ENCODE data around the gene DUSP22.

The DUSP22 gene

DNA sequence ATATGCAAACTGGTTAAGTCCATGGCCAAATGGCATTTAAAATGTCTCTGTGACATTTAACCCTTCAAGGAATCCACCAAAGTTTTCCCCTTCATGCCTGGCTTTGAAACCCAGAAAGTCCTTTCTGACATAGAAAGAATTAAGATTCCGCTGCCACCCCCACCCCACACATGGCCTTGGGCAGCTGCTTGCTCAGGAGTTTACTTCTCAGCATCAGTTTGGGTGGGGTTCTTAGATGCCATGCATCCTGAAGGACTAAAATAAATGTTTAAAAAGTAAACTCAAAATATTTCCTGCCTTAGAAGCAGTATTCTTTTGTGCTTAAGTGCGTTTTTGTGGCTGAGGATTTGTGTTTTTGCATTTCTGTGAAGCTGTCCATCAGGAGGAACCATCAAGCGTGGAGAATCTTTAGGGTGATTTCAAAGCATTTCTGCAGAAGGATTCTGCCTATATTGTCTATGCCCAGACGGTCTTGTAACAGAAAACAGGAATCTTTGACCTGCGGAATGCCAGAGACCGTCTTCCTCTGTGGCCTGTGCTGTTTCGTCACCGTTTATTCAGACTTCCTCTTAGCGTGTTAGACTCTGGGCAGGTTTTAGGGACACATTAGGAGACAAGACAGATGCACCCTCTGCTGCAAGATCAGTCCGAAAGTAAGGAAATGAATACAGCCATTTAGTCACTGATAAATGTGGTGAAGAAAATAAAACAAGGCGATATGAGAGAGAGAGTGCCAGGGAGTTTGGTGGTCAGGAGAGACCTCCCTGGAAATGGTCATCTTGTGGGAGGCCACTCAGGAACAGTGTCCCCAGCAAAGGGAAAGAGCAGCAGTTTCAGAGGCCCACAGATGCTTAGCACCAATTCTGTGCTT is 6.2 kb downstream of the DUSP22 start:
- DNase-seq = no peak

DNA sequence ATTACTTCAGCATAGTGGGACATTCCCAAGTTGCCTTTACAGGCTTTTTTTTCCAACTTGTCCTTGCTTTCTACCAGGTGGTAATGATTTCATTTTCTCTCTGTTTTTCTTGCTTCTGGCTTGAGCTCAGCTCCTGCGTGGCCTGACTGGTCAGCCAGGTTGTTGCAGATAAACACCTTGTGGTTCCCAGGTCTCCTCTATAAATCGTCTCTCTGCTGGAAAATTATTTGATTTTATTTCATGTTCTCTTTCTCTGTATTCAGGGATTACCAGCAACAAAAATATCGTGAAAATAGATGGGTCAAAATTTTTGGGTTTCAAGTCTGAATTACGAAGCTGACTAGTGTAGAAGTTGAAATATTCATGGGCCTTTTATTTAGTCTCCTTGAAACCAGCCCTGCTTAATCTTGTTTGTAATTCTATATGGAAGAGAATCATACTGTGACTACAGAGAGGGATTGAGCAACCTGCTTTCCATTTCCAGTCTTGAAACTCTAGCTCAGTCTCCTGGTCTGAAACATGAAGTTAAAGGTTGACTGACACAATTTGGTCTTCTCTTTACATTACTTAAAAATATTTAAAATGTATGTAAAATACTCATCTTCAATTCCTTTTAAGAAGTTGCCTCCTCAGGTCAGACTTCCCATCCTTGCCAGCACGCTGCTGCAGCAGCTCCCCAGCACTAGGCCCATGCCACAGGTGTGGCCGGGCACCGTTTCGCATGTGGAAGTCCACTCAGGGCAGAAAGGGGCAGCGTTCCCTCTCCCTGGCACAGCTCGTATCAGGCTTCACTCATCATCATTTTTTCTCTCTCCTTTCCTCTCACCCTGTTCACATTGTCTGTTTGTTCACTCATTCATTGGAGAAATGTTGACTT is 7.1 kb downstream of the DUSP22 start:
- no peak for DNase-seq

DNA sequence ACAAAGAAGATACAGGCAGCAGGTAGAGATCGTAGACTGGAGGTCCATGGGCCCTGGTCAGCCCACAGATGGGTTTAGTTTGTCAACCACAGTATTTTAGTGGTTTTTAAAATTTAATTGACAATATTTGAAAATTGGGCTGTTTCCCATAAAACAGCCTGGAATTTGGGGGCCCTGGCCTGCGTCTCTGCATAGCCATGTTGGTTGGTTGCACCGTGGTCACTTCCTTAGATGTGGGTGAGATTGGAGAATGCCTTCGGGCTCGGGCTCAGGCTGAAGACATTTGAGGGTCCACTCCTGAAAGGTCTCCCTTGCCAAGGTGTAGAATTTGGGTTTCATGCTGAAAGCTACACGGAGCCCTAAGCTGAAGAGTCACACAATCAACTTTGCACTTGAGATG is 7.7 kb downstream of the DUSP22 start:
- no peak for DNase-seq

GRCh38 chr6:300494-301198 is 8.4 kb downstream of the DUSP22 start:
- no peak for DNase-seq

DNA sequence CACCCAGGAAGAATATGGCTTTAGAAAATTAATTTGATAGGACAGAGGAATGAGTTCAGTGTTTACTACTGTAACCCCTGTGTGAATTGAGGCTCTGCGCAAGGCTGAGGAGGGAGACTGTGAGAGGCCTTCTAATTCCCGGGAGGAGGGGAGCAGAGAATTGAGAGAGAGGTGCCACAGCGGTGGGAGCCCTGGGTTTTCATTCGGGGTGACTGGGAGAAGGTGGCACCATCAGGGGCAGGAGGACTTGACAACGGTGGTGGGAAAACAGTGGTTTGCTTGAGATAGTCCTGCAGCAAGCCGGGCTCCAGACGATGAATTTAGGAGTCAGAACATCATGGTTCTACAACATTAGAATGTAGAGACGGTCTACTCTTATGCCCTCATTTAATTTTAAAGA is 9.2 kb downstream of the DUSP22 start:
- no peak for DNase-seq

GRCh38 chr6:301929-302705 is 9.8 kb downstream of the DUSP22 start:
- no peak for DNase-seq

- DNase-seq = no peak
Observed at GRCh38 chr6:302760-303159, 10.5 kb downstream of the DUSP22 start.

DNA sequence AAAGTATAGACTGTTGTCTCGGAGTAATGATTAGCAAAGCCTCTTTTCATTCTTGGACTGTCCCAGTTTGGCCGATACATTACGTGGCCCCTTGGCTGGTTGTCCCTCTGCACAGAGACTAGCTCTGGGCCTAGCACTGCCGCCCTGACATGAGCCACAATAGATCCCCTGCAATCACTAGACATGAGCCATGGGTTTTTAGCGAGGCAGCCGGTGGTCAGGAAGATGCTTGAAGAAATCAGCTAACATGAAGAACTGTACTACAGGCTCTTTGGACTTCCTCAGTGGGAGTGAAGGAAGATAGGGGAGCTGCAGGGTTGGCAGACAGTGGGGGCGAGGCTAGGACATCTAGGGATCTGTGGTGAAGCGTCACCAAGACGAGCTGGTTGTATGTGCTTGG is 11.0 kb downstream of the DUSP22 start:
- no peak for DNase-seq

DNA sequence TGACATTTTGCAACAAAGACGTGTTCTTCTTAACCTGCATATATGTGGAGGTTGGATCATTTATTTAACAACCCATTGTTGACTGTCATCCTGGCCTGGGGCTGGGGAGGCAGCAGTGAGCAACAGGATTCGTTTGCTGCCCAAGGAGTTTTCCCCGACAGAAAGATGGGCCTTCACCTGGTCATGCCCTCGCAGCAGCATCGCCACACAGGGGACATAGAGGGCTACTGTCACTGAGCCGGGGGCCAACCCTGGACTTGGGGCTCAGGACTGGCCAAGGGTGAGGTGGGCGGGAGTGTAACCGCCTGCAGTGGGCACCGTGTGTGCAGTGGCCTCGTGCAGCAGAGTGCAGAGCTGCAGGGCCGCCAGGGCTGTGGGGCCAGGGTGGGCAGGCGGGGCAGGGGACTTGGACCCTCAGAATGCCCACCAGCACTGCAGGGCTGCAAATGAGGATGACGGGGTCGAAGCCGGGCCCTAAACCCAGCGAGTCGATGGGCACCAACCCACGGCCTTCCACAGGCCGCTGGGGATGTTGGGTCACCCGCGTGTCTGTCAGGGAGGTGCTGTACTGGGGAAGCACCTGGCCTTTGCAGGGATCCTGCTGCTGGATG is 11.8 kb downstream of the DUSP22 start:
- DNase-seq = no peak

DNA sequence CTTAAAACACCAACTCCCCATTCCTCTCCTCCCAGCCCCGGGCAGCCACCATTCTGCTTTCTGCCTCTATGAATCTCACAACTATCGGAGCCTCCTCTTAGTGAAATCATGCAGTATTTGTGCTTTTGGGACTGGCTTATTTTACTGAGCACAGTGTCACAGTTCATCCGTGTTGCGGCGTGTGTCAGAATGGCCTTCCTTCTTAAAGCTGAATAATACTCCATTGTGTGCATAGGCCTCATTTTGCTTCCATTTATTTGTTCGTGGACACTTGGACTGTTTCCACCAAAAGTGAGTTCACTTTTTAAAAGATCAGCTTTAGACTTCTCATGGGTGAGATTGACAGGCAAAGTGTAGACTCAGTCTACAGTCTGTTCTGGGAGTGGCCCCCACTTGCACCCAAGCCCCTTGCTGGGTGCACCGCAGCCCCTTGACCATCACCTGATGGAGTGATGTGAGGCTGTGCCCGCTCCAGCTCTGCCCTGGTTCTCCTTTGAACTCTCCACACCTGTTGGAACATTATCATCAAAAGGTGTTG is 12.6 kb downstream of the DUSP22 start:
- DNase-seq = no peak

GRCh38 chr6:305371-306206 is 13.3 kb downstream of the DUSP22 start:
- DNase-seq = no peak

DNA sequence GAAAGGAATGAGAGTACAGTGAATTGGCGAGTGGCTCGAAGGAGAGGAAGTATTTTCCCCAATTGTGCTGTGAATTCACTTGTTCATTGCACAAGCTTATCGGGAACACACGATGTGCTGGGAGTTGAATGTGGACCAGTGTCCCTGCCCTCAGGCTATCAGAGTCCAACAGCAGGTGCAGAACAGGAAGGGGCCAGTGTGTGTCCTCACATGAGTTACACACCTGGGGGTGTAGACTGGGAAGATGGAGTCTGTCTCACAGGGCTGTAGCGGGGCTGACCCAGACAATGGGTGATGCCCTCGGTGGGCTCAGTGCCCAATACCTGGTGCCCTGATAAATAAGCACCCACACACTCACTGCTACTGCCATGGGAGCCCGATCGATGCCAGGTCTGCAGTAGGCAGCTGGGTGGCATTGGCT is 14.4 kb downstream of the DUSP22 start:
- DNase-seq = no peak

DNA sequence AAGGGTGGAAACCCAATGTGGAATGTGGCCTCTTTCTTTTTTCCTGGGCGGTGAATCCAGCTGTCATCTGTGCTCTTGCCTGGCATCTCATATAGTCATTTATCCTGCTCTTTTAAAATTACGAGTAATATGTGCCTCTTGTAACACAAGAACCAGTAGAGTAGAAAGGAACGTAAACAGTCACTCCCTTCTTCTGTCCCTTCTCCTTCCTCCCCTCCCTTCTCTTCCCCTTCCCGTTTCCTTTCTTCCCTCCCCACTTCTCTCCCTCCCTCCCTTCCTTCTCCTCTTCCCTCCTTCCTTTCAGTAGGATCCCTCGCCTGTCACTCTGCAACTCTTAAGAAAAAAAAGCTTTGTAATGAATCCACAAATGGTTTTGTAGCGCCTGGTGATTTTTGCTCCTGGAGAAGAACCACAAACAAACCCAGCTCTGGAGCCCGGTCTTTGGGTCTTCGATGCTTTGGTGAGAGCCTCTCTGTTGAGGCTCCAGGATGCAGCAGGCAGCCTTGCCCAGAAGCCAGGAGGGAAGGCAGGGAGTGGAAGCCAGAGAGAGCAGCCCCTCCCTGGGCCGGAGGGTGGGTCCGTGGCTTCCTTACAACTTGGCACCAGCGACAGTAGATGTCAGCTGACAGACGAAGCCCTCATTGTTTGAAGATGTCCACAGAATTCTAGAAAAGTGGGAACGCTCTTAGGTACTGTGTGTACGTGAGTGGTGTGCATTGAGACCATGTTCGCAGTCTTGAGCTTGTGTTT is 15.0 kb downstream of the DUSP22 start:
- DNase-seq = no peak

DNA sequence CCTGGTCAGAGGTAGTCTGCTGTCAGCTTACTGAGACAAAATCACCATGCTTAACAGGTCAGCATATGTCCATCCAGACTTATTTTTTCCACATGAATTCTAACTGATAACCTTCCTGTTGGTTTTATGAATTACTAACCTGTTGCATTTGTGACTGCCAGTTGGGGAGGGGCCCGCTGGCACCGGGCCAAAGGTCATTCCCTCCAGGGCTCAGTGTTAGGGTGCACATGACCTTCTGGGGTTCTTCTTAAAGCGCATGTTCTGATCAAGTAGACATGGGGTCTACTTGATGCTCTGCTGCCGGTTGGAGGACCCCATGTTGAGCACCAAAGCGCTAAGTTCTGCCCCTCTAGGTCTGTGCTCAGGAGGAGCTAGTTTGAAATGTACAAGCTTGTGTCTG is 15.6 kb downstream of the DUSP22 start:
- no peak for DNase-seq

DNA sequence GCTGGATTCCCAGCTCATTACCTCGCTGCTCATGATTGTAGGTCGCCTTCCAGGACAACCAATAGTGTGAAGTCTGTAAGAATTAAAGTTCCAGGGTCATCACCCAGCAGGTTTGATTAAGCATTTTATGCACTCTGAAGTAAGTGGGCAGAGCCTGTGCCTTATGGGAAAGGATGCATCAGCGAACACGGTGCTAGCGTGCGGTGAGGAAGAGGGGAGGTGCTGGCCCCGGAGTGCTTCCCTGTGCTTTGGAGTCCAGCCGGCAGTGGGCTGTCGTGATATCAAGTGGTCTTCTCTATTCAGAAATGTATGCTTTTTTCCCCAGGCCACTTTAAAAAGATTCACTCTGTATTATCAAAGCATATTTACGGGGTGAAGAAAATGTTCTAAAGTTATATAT is 16.0 kb downstream of the DUSP22 start:
- no peak for DNase-seq

- DNase-seq = no peak
Observed at GRCh38 chr6:308768-309167, 16.5 kb downstream of the DUSP22 start.

GRCh38 chr6:309947-310346 is 17.7 kb downstream of the DUSP22 start:
- no peak for DNase-seq

DNA sequence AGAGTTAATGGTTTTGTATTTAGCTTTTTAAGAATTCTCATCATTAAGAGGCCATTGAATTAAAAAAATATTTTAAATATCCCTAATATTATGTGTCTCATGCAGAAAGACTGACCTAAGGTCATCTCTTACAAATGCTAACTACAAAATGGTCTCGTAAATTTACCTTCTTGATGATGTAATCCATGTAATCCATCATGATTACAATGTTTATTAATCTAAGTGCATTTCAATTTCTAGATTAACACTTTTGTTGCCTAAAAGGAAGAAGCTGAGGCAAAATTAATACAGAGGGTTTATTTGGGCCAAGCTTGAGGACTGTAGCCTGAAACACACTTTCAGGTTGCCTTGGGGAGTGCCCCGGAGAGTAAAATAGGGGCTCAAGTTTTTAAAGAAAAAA is 18.4 kb downstream of the DUSP22 start:
- no peak for DNase-seq

DNA sequence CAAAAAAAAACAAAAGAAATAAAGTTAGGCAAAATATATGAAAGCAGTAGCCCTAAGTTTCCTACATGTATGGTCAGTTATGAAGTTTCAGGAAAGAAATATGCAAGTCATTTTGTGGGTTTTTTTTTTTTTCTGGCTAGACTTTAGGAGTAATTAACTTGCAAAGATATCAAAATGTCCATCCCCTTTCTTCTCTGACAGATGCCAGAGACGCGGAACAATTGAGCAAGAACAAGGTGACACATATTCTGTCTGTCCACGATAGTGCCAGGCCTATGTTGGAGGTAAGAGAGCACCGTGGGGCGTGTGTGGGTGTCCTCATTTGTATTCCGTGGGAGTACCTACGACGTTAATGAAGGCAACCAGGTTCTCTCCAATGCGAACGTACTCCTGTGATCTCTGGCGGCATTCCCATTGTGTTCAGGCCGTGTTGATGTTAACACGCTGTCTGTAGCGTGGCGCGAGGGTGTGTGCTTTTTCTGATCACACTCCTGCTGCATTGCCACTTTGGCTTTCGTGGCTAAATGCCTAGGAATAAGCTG is 19.5 kb downstream of the DUSP22 start:
- DNase-seq = no peak

GRCh38 chr6:313087-313486 is 20.8 kb downstream of the DUSP22 start:
- DNase-seq = no peak

Data from COR-L47 (cell line).